NB4 (cell line): ENCODE data around the gene ANKS1B.
A peak's percentile ranks its signal among the peaks of the same experiment; 100 is the strongest.

Experiments
- DNase-seq: peaks from one replicate; pipeline ENCODE4 v3.0.0; 2010; ENCODE audit warnings: low read depth
- H3K4me3 ChIP-seq: one replicate; pipeline ENCODE4 v1.5.1; 2011; ENCODE audit warnings: mild to moderate bottlenecking, low read depth, low read length, moderate library complexity
- CTCF ChIP-seq: IDR thresholded peaks from one replicate; pipeline ENCODE4 v1.5.1; 2012; ENCODE audit warnings: low read depth, low read length
- MAX ChIP-seq: IDR thresholded peaks from 2 replicates; pipeline ENCODE4 v1.6.1; 2011; ENCODE audit warnings: low read depth, low read length
- MYC ChIP-seq: IDR thresholded peaks from 2 replicates; pipeline ENCODE4 v1.6.1; 2011; ENCODE audit warnings: low read depth, low read length
- POLR2A ChIP-seq: IDR thresholded peaks from 2 replicates; pipeline ENCODE4 v1.6.1; 2011; ENCODE audit warnings: mild to moderate bottlenecking; ENCODE audit not compliant: insufficient read length; ENCODE audit errors: extremely low read depth

ANKS1B gene

GRCh38 chr12:98873776-98874175 is 1111.0 kb downstream of the ANKS1B start:
- H3K4me3 ChIP-seq: no peak overlapping the region
- no peak for DNase-seq
- no peak for TF ChIP-seq CTCF
- no peak for TF ChIP-seq POLR2A
- TF ChIP-seq MAX: no peak
- TF ChIP-seq MYC: no peak

GRCh38 chr12:98870504-98870903 is 1114.2 kb downstream of the ANKS1B start:
- H3K4me3 ChIP-seq: no peak overlapping the region
- peak; percentile 14 for DNase-seq
- TF ChIP-seq MYC (no peak), POLR2A (no peak), MAX (no peak), CTCF (no peak)

- no peak overlapping the region for H3K4me3 ChIP-seq
- TF ChIP-seq MAX: no peak
- TF ChIP-seq CTCF: no peak
- no peak for TF ChIP-seq MYC
- no peak for TF ChIP-seq POLR2A
- DNase-seq: no peak
Measured at GRCh38 chr12:98869886-98870503, 1114.7 kb downstream of the ANKS1B start.

- DNase-seq: no peak
- TF ChIP-seq MYC: no peak
- no peak overlapping the region for H3K4me3 ChIP-seq
Measured at GRCh38 chr12:98868538-98868937, 1116.2 kb downstream of the ANKS1B start.

- TF ChIP-seq POLR2A (no peak), MAX (no peak), MYC (no peak), CTCF (no peak)
- no peak for DNase-seq
- H3K4me3 ChIP-seq: no peak overlapping the region
Measured at GRCh38 chr12:98868076-98868475, 1116.7 kb downstream of the ANKS1B start.

GRCh38 chr12:98864363-98864762 is 1120.4 kb downstream of the ANKS1B start:
- no peak for DNase-seq
- no peak overlapping the region for H3K4me3 ChIP-seq
- TF ChIP-seq MAX (no peak), MYC (no peak), CTCF (no peak), POLR2A (no peak)
